ENCODE measurements around the gene KRTAP5-11.
"Not testable (repeated sequence)": the region's sequence is repeated elsewhere in the genome, so short reads cannot be mapped to it uniquely, and the experiment has no call there.

The KRTAP5-11 gene, protein sequence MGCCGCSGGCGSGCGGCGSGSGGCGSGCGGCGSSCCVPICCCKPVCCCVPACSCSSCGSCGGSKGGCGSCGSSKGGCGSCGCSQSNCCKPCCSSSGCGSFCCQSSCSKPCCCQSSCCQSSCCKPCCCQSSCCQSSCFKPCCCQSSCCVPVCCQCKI

DNA sequence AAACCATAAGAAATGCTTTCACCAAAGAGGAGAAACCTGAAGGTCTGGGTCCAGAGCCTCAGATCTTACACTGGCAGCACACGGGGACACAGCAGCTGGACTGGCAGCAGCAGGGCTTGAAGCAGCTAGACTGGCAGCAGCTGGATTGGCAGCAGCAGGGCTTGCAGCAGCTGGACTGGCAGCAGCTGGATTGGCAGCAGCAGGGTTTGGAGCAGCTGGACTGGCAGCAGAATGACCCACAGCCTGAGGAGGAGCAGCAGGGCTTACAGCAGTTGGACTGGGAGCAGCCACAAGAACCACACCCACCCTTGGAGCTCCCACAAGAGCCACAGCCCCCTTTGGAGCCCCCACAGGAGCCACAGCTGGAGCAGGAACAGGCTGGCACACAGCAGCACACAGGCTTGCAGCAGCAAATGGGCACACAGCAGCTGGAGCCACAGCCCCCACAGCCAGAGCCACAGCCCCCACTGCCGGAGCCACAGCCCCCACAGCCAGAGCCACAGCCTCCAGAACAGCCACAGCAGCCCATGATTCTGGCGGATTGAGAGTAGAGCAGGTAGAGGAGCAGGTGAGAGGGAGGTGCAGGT lies at the start of gene KRTAP5-11:
TSS of gene KRTAP5-11 (minus strand) at position 567 of the 587 bp plus-strand sequence. CDS start at position 529, 38 bp downstream.
- FAIRE-seq (no peak), DNase-seq (ENCODE audit: insufficient read length, low spot score) (no peak)

DNA sequence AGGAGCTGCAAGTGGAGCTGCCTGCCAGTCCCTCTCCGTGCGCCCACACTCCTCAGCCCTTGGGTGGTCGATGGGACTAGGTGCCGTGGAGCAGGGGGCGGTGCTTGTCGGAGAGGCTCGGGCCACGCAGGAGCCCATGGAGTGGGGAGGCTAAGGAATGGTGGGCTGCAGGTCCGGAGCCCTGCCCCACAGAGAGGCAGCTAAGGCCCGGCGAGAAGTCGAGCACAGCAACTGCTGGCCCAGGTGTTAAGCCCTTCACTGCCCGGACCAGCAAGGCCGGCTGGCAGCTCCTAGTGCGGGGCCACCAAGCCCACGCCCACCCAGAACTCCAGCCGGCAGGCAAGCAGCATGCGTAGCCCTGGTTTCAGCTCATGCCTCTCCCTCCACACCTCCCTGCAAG lies 48.9 kb upstream of the KRTAP5-11 start:
- not testable (repeated sequence) for FAIRE-seq; DNase-seq (ENCODE audit: insufficient read length, low spot score)

DNA sequence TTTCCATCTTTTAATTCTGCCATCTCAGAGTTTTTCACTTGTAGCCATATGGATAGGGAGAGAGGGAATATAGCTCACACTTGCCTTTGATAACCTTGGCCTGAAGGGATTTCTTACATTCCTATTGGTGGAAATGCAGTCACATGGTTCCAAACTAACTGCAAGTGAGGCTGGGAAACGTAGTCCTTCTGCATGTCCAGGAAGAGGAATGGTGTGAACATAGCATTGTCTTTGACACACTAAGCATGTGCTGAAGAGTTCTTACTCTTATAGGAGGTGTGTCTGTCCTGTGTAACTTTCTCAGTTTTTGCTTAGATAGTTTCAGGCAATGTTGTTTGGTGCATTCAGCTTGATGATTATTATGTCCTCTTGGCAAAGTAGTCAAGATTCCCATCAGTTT lies 47.4 kb upstream of the KRTAP5-11 start:
- DNase-seq (ENCODE audit: insufficient read length, low spot score); FAIRE-seq: not testable (repeated sequence)

DNA sequence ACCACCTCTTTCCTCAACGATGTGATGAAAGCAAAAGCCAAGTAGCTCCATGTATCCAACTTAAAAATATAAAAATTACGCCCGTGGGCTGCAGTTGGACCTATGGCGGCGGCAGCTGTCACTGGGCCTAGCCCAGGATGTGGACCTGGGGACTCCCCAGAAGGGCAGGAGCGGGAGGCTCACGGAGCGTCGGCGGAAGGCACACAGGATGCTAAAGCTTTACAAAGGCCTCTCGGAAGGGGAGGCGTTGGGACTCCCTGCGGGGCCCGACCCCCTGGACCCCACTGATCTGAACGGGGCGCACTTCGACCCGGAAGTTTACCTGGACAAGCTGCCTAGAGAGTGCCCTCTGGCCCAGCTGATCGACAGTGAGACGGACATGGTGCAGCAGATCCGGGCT lies 46.3 kb upstream of the KRTAP5-11 start:
- not testable (repeated sequence) for DNase-seq (ENCODE audit: insufficient read length, low spot score); FAIRE-seq

DNA sequence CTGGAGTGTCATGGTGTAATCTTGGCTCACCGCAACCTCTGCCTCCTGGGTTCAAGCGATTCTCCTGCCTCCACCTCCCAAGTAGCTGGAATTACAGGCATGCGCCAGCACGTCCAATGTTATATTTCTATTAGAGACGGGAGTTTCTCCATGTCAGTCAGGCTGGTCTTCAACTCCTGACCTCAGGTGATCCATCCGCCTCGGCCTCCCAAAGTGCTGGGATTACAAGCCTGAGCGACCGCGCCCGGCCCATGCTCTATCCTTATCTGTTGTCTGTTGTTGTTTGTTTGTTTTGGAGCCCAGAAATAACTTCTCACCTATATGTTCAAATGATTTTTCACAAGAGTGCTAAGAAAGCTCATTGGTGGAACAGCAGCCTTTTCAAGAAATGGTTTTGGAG lies 40.6 kb upstream of the KRTAP5-11 start:
- not testable (repeated sequence) for FAIRE-seq; DNase-seq (ENCODE audit: insufficient read length, low spot score)

DNA sequence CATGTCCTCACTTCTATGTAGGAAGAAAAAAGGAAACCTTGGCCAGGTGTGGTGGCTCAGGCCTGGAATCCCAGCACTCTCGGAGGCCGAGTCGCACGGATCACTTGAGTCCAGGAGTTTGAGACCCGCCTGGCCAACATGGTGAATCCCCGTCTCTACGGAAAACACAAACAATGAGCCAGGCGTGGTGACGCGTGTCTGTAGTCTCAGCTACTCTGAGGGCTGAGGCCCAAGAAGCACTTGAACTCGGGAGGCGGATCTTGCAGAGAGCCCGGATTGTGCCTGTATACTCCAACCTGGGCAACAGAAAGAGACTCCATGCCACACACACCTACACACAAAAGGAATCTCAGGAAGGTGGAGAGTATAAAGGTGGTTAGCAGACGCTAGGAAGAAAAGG lies 39.9 kb upstream of the KRTAP5-11 start:
- FAIRE-seq; DNase-seq (ENCODE audit: insufficient read length, low spot score): not testable (repeated sequence)

DNA sequence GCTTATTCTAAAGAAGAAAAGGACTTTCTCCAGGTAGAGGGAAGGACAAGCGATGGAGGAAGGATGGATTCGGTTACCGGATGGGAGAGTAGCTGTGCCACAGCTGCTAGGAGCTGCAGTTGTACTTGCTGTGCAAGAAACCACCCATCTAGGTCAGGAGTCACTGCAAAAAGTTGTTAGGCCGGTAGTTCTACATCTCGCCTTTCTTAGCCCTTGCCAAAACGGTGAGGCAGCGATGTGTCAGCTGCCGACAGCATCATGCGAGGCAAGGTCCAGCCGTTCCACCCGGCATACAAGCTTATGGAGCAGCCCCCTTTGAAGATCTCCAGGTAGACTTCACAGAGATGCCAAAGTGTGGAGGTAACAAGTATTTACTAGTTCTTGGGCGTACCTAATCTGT lies 32.3 kb upstream of the KRTAP5-11 start:
- FAIRE-seq; DNase-seq (ENCODE audit: insufficient read length, low spot score): not testable (repeated sequence)

DNA sequence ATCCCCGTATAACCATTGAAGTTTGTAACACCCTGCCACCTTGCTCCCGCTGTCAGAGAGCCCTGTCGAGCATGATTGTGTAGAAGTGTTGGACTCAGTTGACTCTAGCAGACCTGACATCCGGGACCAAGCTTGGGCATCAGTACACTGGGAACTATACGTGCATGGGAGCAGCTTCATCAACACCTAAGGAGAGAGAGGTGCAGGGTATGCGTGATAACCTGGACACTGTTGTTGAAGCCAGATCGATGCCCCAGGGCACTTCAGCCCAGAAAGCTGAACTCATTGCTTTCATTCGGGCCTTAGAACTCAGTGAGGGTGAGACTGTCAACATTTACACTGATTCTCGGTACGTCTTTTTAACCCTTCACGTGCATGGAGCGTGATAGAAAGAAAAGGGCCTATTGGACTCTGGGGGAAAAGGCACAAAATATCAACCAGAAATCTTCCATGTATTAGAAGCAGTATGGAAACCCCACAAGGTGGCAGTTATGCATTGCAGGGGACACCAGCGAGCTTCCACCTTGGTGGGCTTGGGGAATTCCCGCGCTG lies 31.8 kb upstream of the KRTAP5-11 start:
- DNase-seq (ENCODE audit: insufficient read length, low spot score); FAIRE-seq: not testable (repeated sequence)

DNA sequence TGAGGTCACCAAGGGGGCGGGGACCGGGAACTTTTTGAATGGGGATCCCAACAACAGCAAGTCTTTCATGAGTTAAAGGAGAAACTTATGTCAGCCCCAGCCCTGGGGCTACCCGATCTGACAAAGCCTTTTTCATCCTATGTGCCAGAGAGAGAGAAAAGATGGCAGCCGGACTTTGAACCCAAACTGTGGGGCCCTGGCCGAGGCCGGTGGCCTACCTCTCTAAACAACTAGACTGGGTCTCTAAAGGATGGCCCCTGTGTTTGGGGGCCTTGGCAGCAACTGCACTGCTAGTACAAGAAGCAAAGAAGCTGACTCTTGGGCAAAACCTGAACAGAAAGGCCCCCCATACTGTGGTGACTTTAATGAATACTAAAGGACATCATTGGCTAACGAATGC lies 31.3 kb upstream of the KRTAP5-11 start:
- DNase-seq (ENCODE audit: insufficient read length, low spot score); FAIRE-seq: not testable (repeated sequence)

DNA sequence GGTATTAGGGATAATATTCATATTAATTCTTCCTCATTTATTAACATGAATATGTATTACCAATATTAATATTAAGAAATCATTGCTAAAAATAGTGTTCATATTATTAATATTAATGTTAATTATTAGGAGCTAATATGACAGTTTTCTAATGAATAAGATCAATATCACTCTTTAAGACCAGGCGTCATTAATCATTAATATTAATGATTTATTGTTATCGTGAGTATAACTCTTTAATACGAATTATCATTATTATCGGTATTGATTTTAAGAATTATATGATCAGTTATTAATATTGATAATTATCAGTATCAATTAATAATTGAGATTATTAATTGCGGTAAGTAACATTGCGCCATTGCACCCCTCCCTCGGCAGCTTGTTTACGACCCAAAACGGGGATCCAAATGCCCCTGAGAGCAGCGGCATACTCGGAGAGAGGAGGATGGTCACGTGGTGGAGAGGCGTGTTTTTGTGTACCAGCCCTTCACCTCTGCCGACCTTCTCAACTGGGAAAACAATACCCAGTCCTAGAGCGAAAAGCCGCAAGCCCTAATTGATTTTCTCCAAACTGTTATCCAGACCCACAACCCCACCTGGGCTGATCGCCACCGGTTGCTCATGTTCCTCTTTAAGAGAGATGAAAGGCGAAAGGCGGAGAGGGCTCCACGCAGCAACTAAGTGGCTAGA lies 28.7 kb upstream of the KRTAP5-11 start:
- FAIRE-seq; DNase-seq (ENCODE audit: insufficient read length, low spot score): not testable (repeated sequence)

DNA sequence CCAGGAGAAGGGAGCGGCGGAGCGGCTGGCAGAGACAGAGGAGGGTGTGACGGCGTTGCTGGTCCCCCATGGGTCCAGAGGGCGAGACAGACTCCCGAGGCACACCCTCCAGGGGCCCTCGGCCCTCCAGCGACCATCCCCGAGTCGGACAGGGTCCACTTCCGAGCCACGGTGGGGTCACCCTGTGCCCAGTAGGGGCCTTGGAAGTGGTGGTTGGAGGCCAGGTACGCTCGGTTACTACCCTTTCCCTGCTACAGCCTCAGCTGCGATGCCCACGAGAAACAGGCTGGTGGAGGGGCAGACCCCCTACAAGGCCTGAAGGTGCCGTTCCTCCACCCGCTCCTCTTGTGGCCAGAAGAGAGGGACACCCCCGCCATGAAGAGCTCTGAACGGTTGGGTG lies 25.6 kb upstream of the KRTAP5-11 start:
- not testable (repeated sequence) for DNase-seq (ENCODE audit: insufficient read length, low spot score); FAIRE-seq

DNA sequence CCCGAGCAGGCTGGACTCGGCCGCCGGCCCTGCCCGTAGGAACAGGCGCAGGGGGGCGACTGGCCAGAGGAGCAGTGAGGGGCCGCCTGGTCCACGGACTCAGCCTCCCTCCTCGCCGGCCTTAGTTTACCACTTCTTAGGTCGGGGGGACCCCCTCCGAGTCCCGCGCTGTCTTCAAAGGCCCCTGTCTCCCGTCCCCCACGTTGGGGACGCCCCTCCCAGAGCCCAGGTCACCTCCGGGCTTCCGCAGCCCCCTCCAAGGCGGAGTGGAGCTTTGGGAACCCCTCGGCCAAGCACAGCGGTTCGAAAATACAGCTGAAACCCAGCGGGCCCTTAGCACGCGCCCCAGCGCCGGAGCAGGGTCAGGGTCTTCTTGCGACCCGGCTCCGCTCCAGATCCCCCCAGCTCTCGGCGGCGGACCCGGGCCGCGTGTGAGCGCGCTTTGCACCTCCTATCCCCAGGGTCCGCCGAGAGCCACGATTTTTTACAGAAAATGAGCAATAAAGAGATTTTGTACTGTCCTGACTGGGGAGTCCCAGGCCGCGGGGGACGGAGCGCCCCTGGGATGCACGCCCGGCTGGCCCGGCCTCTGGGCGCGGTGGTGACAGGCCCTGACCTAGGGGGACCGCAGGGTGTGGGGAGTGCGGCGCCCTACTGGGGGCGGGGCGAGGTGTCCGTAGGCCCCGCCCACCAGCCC lies 25.0 kb upstream of the KRTAP5-11 start:
- not testable (repeated sequence) for DNase-seq (ENCODE audit: insufficient read length, low spot score); FAIRE-seq

DNA sequence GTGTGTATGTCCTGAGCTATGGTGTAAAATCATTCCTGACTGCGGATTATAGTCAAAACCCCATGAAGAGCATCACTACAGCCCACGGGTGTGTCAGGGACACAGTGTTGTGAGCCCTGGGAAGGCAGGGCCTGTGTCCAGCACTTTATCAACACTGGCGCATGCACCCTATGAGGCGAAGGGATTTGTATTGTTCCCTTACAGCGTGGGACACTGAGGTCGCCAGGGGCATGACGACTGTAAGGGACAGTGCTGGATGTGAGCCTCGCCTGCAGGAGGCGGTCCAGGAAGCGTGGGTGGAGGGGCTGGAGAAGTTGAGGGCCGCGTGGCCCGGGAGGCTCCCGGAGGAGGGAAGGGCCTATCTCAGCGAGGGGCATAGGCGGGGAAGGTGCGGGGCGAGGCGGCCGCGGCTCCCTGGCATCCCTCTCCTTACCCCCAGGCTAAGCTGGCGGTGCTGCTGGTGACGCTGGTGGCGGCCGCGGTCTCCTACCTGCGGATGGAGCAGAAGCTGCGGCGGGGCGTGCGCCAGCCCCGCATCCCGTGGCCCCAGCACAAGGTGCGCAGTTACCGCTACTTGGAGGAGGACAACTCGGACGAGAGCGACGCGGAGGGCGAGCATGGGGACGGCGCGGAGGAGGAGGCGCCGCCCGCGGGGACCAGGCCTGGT lies 24.3 kb upstream of the KRTAP5-11 start:
- FAIRE-seq; DNase-seq (ENCODE audit: insufficient read length, low spot score): not testable (repeated sequence)

DNA sequence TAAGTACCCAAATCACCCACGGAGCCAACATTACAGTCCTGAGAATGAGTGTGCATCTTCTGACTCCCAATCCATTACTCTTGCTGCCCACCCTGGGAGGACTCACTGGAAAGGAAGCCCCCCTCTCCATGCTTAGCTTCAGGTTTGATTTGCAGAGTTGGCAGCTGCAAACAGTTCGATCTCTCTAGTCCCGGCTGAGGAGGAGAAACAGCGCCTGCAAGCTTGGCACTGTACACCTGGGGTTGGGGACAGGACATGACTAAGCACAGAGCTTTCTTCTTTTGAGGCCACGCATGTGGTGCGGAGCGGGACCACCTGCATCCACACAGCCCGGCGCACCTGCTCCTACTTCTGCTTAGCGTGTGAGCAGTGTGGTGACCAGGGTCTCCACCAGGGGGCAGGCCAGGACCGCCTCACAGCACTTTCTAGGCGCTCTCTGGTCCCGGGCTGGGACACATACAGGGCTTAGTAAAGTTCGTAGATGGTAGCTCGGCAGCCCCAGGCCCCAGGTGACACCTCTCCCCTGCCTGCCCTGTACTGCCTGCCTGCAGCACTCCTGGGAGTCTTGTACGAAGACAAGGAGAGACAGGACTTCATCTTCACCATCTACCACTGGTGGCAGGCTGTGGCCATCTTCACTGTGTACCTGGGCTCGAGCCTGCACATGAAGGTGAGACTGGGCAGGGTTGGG lies 22.3 kb upstream of the KRTAP5-11 start:
- DNase-seq (ENCODE audit: insufficient read length, low spot score); FAIRE-seq: not testable (repeated sequence)

DNA sequence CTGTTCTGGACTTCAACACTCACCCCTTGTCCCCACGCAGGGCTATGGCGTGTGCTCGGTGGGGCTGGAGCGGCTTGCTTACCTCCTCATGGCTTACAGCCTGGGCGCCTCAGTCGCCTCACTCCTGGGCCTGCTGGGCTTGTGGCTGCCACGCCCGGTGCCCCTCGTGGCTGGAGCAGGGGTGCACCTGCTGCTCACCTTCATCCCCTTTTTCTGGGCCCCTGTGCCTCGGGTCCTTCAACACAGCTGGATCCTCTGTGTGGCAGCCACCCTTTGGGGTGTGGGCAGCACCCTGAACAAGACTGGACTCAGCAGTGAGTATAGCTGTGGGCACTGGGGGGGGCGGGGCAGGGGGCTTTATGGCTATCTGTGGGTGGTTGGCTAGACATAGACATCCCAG lies 20.5 kb upstream of the KRTAP5-11 start:
- FAIRE-seq; DNase-seq (ENCODE audit: insufficient read length, low spot score): not testable (repeated sequence)

DNA sequence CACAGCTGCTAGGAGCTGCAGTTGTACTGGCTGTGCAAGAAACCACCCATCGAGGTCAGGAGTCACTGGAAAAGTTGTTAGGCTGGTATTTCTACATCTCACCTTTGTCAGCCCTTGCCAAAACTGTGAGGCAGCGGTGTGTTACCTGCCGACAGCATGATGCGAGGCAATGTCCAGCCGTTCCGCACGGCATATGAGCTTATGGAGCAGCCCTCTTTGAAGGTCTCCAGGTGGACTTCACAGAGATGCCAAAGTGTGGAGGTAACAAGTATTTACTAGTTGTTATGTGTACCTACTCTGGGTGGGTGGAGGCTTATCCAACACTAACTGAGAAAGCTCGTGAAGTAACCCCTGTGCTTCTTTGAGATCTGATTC lies 6.9 kb upstream of the KRTAP5-11 start:
- DNase-seq (ENCODE audit: insufficient read length, low spot score); FAIRE-seq: not testable (repeated sequence)

DNA sequence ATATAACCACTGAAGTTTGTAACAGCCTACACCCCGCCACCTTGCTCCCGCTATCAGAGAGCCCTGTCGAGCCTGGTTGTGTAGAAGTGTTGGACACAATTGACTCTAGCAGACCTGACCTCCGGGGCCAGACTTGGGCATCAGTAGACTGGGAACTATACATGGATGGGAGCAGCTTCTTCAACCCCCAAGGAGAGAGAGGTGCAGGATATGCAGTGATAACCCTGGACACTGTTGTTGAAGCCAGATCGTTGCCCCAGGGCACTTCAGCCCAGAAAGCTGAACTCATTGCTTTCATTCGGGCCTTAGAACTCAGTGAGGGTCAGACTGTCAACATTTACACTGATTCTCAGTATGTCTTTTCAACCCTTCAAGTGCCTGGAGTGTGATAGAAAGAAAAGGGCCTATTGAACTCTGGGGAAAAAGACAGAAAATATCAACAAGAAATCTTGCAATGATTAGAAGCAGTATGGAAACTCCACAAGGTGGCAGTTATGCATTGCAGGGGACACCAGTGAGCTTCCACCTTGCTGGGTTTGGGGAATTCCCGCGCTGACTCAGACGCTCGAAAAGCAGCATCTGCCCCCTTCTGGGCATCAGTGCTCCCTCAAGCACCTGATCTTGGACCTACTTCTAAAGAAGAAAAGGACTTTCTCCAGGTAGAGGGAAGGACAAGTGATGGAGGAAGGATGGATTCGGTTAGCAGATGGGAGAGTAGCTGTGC lies 6.3 kb upstream of the KRTAP5-11 start:
- not testable (repeated sequence) for FAIRE-seq

DNA sequence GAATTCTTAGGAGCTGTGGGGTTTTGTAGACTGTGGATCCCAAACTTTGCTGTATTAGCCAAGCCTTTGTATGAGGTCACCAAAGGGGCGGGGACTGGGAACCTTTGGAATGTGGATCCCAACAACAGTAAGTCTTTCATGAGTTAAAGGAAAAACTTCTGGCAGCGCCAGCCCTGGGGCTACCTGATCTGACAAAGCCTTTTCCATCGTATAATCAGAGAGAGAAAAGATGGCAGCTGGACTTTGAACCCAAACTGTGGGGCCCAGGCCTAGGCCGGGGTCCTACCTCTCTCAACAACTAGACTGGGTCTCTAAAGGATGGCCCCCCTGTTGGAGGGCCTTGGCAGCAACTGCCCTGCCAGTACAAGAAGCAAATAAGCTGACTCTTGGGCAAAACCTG lies 5.6 kb upstream of the KRTAP5-11 start:
- not testable (repeated sequence) for DNase-seq (ENCODE audit: insufficient read length, low spot score); FAIRE-seq

More for the DNA sequence above, 6.3 kb upstream of the KRTAP5-11 start:
- DNase-seq (ENCODE audit: insufficient read length, low spot score) = not testable (repeated sequence)

DNA sequence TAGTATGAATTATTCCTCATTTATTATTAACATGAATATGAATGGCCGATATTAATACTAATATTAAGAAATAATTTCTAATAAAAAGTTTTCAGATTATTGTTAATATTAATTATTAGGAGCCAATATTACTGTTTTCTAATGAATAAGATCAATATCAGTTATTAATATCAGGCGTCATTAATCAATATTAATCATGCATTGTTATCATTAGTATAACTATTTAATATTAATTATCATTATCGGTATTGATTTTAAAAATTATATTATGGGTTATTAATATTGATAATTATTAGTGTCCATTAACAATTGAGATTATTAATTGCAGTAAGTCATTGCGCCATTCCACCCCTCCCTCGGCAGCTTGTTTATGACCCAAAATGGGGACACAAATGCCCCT lies 3.0 kb upstream of the KRTAP5-11 start:
- DNase-seq (ENCODE audit: insufficient read length, low spot score); FAIRE-seq: not testable (repeated sequence)

Data from HTR-8/SVneo (cell line).